Measurements from ENCODE around the gene PSMB8.

Gene PSMB8

GRCh38 chr6:32843331-32843978 is 392 bp downstream of the PSMB8 start:
- H2AFZ ChIP-seq (ENCODE audit: insufficient read depth, low read length, poor library complexity) = no peak overlapping the region
- H3K14ac ChIP-seq (ENCODE audit: low read length) = no peak overlapping the region
- peaks cover 5% of the 10 kb centered on the region for H3K9me3 ChIP-seq (ENCODE audit: insufficient read depth, low read depth, low read length)
- no peak overlapping the region for H3K4me3 ChIP-seq (ENCODE audit: low read depth, low read length)
- no peak overlapping the region for H2AK5ac ChIP-seq (ENCODE audit: low read length)
- H3K4me1 ChIP-seq (ENCODE audit: control insufficient read depth in 1 of 2, insufficient read depth in 2 of 2, low read length in 2 of 2) = peaks cover 2 to 8% of the 10 kb centered on the region in 2 experiments
- no peak overlapping the region for H3K9ac ChIP-seq (ENCODE audit: low read length)
- peak in 1 of 2 donors; percentile 43 for DNase-seq
- H3K4me2 ChIP-seq (ENCODE audit: low read length) = peak overlapping the region; percentile 62
- WGBS (ENCODE audit: extremely low coverage, insufficient coverage, insufficient read length) = no CpG with 5 or more reads among the region's 28 CpGs
- no peaks in the 10 kb centered on the region for H3K36me3 ChIP-seq (ENCODE audit: control insufficient read depth in 1 of 2, insufficient read depth in 2 of 2, low read length in 2 of 2)
- H3K27ac ChIP-seq (ENCODE audit: low read depth, low read length) = no peak overlapping the region
- H3K18ac ChIP-seq (ENCODE audit: low read length) = no peak overlapping the region
- H3K23ac ChIP-seq (ENCODE audit: low read length) = no peak overlapping the region
- H4K12ac ChIP-seq (ENCODE audit: low read depth, low read length) = no peak overlapping the region
- H4K8ac ChIP-seq (ENCODE audit: low read depth, low read length) = no peak overlapping the region
- no peak overlapping the region for H2BK5ac ChIP-seq (ENCODE audit: low read depth, low read length, poor library complexity)
- H3K4ac ChIP-seq (ENCODE audit: low read depth, low read length) = no peak overlapping the region
- H3K27me3 ChIP-seq (ENCODE audit: insufficient read depth, low read length) = peaks cover 26% of the 10 kb centered on the region
- no peaks in the 10 kb centered on the region for H3K79me2 ChIP-seq (ENCODE audit: control insufficient read depth, insufficient read depth, low read length, poor library complexity)
- no peak overlapping the region for H4K91ac ChIP-seq (ENCODE audit: low read depth, low read length)
- H3K79me1 ChIP-seq (ENCODE audit: low read length) = no peaks in the 10 kb centered on the region
- H2BK120ac ChIP-seq (ENCODE audit: insufficient read depth, low read length, poor library complexity) = no peak overlapping the region
- no peak overlapping the region for H2BK12ac ChIP-seq (ENCODE audit: low read length)

- Histone ChIP-seq H3K27me3 (ENCODE audit: insufficient read depth, low read length) (peaks cover 26% of the 10 kb centered on the region), H2BK5ac (ENCODE audit: low read depth, low read length, poor library complexity) (no peak overlapping the region), H2AK5ac (ENCODE audit: low read length) (no peak overlapping the region), H3K23ac (ENCODE audit: low read length) (no peak overlapping the region), H3K4me3 (ENCODE audit: low read depth, low read length) (no peak overlapping the region), H3K79me1 (ENCODE audit: low read length) (no peaks in the 10 kb centered on the region), H3K36me3 (ENCODE audit: control insufficient read depth in 1 of 2, insufficient read depth in 2 of 2, low read length in 2 of 2) (no peaks in the 10 kb centered on the region), H2BK120ac (ENCODE audit: insufficient read depth, low read length, poor library complexity) (no peak overlapping the region), H3K4me1 (ENCODE audit: control insufficient read depth in 1 of 2, insufficient read depth in 2 of 2, low read length in 2 of 2) (peaks cover 7 to 12% of the 10 kb centered on the region in 2 experiments), H2BK12ac (ENCODE audit: low read length) (no peak overlapping the region), H3K27ac (ENCODE audit: low read depth, low read length) (no peak overlapping the region), H4K12ac (ENCODE audit: low read depth, low read length) (no peak overlapping the region), H3K18ac (ENCODE audit: low read length) (no peak overlapping the region), H3K4ac (ENCODE audit: low read depth, low read length) (no peak overlapping the region), H3K4me2 (ENCODE audit: low read length) (no peak overlapping the region), H3K9ac (ENCODE audit: low read length) (no peak overlapping the region), H4K91ac (ENCODE audit: low read depth, low read length) (no peak overlapping the region), H4K8ac (ENCODE audit: low read depth, low read length) (no peak overlapping the region), H3K9me3 (ENCODE audit: insufficient read depth, low read depth, low read length) (peaks cover 5% of the 10 kb centered on the region), H2AFZ (ENCODE audit: insufficient read depth, low read length, poor library complexity) (no peak overlapping the region), H3K79me2 (ENCODE audit: control insufficient read depth, insufficient read depth, low read length, poor library complexity) (no peaks in the 10 kb centered on the region), H3K14ac (ENCODE audit: low read length) (no peak overlapping the region)
- peak; percentile 80 to 87 for DNase-seq
- WGBS (ENCODE audit: extremely low coverage, insufficient coverage, insufficient read length) = no CpG with 5 or more reads among the region's 8 CpGs
These were observed 1.2 kb downstream of the PSMB8 start for GRCh38 chr6:32842690-32843089.

- Histone ChIP-seq H3K9ac (ENCODE audit: low read length) (no peak overlapping the region), H2BK12ac (ENCODE audit: low read length) (no peak overlapping the region), H3K79me1 (ENCODE audit: low read length) (no peaks in the 10 kb centered on the region), H2AFZ (ENCODE audit: insufficient read depth, low read length, poor library complexity) (no peak overlapping the region), H3K4me1 (ENCODE audit: control insufficient read depth in 1 of 2, insufficient read depth in 2 of 2, low read length in 2 of 2) (peaks cover 8 to 13% of the 10 kb centered on the region in 2 experiments), H3K23ac (ENCODE audit: low read length) (no peak overlapping the region), H3K4me2 (ENCODE audit: low read length) (no peak overlapping the region), H2AK5ac (ENCODE audit: low read length) (no peak overlapping the region), H2BK120ac (ENCODE audit: insufficient read depth, low read length, poor library complexity) (no peak overlapping the region), H3K4ac (ENCODE audit: low read depth, low read length) (no peak overlapping the region), H4K91ac (ENCODE audit: low read depth, low read length) (no peak overlapping the region), H3K14ac (ENCODE audit: low read length) (no peak overlapping the region), H3K27me3 (ENCODE audit: insufficient read depth, low read length) (peaks cover 26% of the 10 kb centered on the region), H3K9me3 (ENCODE audit: insufficient read depth, low read depth, low read length) (peaks cover 5% of the 10 kb centered on the region), H3K79me2 (ENCODE audit: control insufficient read depth, insufficient read depth, low read length, poor library complexity) (no peaks in the 10 kb centered on the region), H3K18ac (ENCODE audit: low read length) (no peak overlapping the region), H3K27ac (ENCODE audit: low read depth, low read length) (no peak overlapping the region), H4K12ac (ENCODE audit: low read depth, low read length) (no peak overlapping the region), H2BK5ac (ENCODE audit: low read depth, low read length, poor library complexity) (no peak overlapping the region), H4K8ac (ENCODE audit: low read depth, low read length) (no peak overlapping the region), H3K4me3 (ENCODE audit: low read depth, low read length) (no peak overlapping the region), H3K36me3 (ENCODE audit: control insufficient read depth in 1 of 2, insufficient read depth in 2 of 2, low read length in 2 of 2) (no peaks in the 10 kb centered on the region)
- WGBS (ENCODE audit: extremely low coverage, insufficient coverage, insufficient read length) = no CpG with 5 or more reads among the region's 6 CpGs
- peak; percentile 68 to 86 for DNase-seq
These were observed 1.7 kb downstream of the PSMB8 start for GRCh38 chr6:32842021-32842650.

- H3K4me3 ChIP-seq (ENCODE audit: low read depth, low read length) = no peak overlapping the region
- no CpG with 5 or more reads among the region's 9 CpGs for WGBS (ENCODE audit: extremely low coverage, insufficient coverage, insufficient read length)
- peaks cover 26% of the 10 kb centered on the region for H3K27me3 ChIP-seq (ENCODE audit: insufficient read depth, low read length)
- no peak overlapping the region for H2AK5ac ChIP-seq (ENCODE audit: low read length)
- H3K36me3 ChIP-seq (ENCODE audit: control insufficient read depth in 1 of 2, insufficient read depth in 2 of 2, low read length in 2 of 2) = no peaks in the 10 kb centered on the region
- H4K12ac ChIP-seq (ENCODE audit: low read depth, low read length) = no peak overlapping the region
- no peak overlapping the region for H2AFZ ChIP-seq (ENCODE audit: insufficient read depth, low read length, poor library complexity)
- no peak overlapping the region for H3K27ac ChIP-seq (ENCODE audit: low read depth, low read length)
- H2BK12ac ChIP-seq (ENCODE audit: low read length) = no peak overlapping the region
- peaks cover 8 to 13% of the 10 kb centered on the region in 2 experiments for H3K4me1 ChIP-seq (ENCODE audit: control insufficient read depth in 1 of 2, insufficient read depth in 2 of 2, low read length in 2 of 2)
- no peak overlapping the region for H3K4ac ChIP-seq (ENCODE audit: low read depth, low read length)
- H3K18ac ChIP-seq (ENCODE audit: low read length) = no peak overlapping the region
- no peak overlapping the region for H4K8ac ChIP-seq (ENCODE audit: low read depth, low read length)
- peaks cover 5% of the 10 kb centered on the region for H3K9me3 ChIP-seq (ENCODE audit: insufficient read depth, low read depth, low read length)
- H2BK120ac ChIP-seq (ENCODE audit: insufficient read depth, low read length, poor library complexity) = no peak overlapping the region
- H2BK5ac ChIP-seq (ENCODE audit: low read depth, low read length, poor library complexity) = no peak overlapping the region
- no peak overlapping the region for H3K9ac ChIP-seq (ENCODE audit: low read length)
- no peaks in the 10 kb centered on the region for H3K79me2 ChIP-seq (ENCODE audit: control insufficient read depth, insufficient read depth, low read length, poor library complexity)
- H3K23ac ChIP-seq (ENCODE audit: low read length) = no peak overlapping the region
- H3K79me1 ChIP-seq (ENCODE audit: low read length) = no peaks in the 10 kb centered on the region
- no peak overlapping the region for H3K4me2 ChIP-seq (ENCODE audit: low read length)
- H3K14ac ChIP-seq (ENCODE audit: low read length) = no peak overlapping the region
- H4K91ac ChIP-seq (ENCODE audit: low read depth, low read length) = no peak overlapping the region
- DNase-seq = no peak
These were observed 3.1 kb downstream of the PSMB8 start for GRCh38 chr6:32840604-32841246.
